ENCODE results near the gene RNF44.

Gene RNF44

GRCh38 chr5:176538989-176539384, 1.8 kb upstream of the RNF44 start:
- TF ChIP-seq, protein P1, sequence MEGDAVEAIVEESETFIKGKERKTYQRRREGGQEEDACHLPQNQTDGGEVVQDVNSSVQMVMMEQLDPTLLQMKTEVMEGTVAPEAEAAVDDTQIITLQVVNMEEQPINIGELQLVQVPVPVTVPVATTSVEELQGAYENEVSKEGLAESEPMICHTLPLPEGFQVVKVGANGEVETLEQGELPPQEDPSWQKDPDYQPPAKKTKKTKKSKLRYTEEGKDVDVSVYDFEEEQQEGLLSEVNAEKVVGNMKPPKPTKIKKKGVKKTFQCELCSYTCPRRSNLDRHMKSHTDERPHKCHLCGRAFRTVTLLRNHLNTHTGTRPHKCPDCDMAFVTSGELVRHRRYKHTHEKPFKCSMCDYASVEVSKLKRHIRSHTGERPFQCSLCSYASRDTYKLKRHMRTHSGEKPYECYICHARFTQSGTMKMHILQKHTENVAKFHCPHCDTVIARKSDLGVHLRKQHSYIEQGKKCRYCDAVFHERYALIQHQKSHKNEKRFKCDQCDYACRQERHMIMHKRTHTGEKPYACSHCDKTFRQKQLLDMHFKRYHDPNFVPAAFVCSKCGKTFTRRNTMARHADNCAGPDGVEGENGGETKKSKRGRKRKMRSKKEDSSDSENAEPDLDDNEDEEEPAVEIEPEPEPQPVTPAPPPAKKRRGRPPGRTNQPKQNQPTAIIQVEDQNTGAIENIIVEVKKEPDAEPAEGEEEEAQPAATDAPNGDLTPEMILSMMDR (IDR thresholded peaks at IDR 0.05; ENCODE audit: control extremely low read depth, extremely low read depth, low read depth, missing control alignments), result no peak
- POLR2A ChIA-PET, result interaction anchor here (0.6 to 2.1 kb wide), 2 partner anchors 91 to 895 kb away, joined by 4 to 9 read pairs; partner anchors contain the start of gene FAF2
- CTCF ChIA-PET, result interaction anchor here (1.1 to 2.8 kb wide), 2 partner anchors 91 to 122 kb away, joined by 3 to 15 read pairs; partner anchors contain the start of gene FAF2
- DNase-seq (ENCODE audit: extremely low spot score), result no peak

GRCh38 chr5:176538230-176538988, 1.2 kb upstream of the RNF44 start:
- TF ChIP-seq, protein P1 (IDR thresholded peaks at IDR 0.05; ENCODE audit: control extremely low read depth, extremely low read depth, low read depth, missing control alignments), result no peak
- ChIA-PET POLR2A (interaction anchor here (0.5 to 2.1 kb wide), 4 partner anchors 14 to 109 kb away, joined by 4 to 9 read pairs (median 4); partner anchors contain the start of genes FAF2 and TSPAN17), CTCF (interaction anchor here (1.0 to 2.8 kb wide), 5 partner anchors 20 to 122 kb away, joined by 3 to 15 read pairs (median 4); partner anchors contain the start of gene FAF2)
- DNase-seq (ENCODE audit: extremely low spot score), result no peak

- ChIA-PET POLR2A (interaction anchor here (0.5 to 2.1 kb wide), 4 partner anchors 13 to 109 kb away, joined by 4 to 9 read pairs (median 4); partner anchors contain the start of genes FAF2 and TSPAN17), CTCF (interaction anchor here (1.0 to 1.6 kb wide), 4 partner anchors 19 to 123 kb away, joined by 3 to 5 read pairs (median 4); partner anchors contain the start of gene FAF2)
- TF ChIP-seq, protein P1 (IDR thresholded peaks at IDR 0.05; ENCODE audit: control extremely low read depth, extremely low read depth, low read depth, missing control alignments), result no peak
- DNase-seq (ENCODE audit: extremely low spot score), result peak; percentile 92
Measured at GRCh38 chr5:176537554-176538229, 490 bp upstream of the RNF44 start.

DNA sequence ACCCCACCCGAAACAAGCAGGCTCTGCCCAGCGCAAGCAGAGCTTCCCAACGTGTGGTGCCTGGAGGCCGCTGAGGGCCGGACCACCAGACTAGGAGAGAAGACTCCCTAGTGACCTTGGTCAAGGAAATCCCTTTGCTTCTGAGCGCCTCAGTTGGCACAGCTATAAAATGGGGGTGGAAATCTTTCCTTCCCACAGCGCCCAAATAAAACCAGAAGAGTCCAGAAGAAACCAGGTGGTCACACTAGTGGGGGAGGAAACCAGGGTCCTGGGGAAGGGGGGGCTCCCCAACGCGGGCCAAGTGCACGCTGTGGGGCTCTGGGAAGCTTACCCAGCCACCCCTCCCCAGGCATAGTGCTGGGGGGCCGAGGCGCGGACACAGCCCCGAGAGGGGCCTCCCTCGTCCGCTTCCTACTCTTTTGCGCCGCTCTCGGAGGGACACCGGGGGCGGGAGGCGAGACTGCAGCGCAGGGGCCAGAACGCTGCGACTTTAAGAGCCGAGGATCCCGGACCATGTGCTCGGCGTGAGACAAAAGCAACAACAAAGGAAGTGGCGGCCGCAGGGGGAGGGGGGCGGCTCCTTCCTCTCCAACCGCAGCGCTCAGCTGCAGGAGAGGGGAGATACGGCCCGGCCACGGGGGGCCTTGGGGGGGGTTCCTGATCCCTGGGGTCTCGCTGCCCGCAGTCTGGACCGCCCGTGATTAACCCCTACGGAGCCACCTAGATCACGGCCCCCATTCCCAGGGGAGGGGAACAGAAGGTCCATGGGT, 885 bp downstream of the RNF44 start:
- CTCF ChIA-PET, result interaction anchor here (1.0 to 1.8 kb wide), 4 partner anchors 13 to 124 kb away, joined by 3 read pairs; no protein-coding TSS in a partner anchor
- POLR2A ChIA-PET, result interaction anchor here (0.6 to 1.5 kb wide), 2 partner anchors 26 to 111 kb away, joined by 3 to 4 read pairs; partner anchors contain the start of gene TSPAN17
- TF ChIP-seq, protein P1 (IDR thresholded peaks at IDR 0.05; ENCODE audit: control extremely low read depth, extremely low read depth, low read depth, missing control alignments), result no peak
- peak; percentile 84 for DNase-seq (ENCODE audit: extremely low spot score)

GRCh38 chr5:176535664-176536131, 1.5 kb downstream of the RNF44 start:
- POLR2A ChIA-PET, result interaction anchor here (0.6 kb wide), 1 partner anchor 25 kb away, joined by 3 read pairs; no protein-coding TSS in a partner anchor
- CTCF ChIA-PET, result interaction anchor here (1.0 to 1.8 kb wide), 4 partner anchors 12 to 125 kb away, joined by 3 read pairs; no protein-coding TSS in a partner anchor
- DNase-seq (ENCODE audit: extremely low spot score), result no peak
- TF ChIP-seq, protein P1 (IDR thresholded peaks at IDR 0.05; ENCODE audit: control extremely low read depth, extremely low read depth, low read depth, missing control alignments), result no peak
